Measurements from ENCODE around the gene PARVG.

- no peak for TF ChIP-seq CTCF (IDR thresholded peaks at IDR 0.05; ENCODE audit: low read length)
- no peak for TF ChIP-seq EZH2 (optimal IDR thresholded peaks at IDR 0.05; ENCODE audit: low read depth, low read length)
- TF ChIP-seq EZH2phosphoT487 (IDR thresholded peaks at IDR 0.05; ENCODE audit: low read length), result no peak
Observed at GRCh38 chr22:44159221-44159620, 21.5 kb upstream of the PARVG start.
